GM12892 (cell line): Measurements from ENCODE around the gene SERTAD2.

Experiments
- POLR2AphosphoS5 ChIP-seq: IDR thresholded peaks from 2 replicates; pipeline ENCODE4 v1.6.1; 2011; ENCODE audit warnings: low read depth, low read length, control low read depth
- TAF1 ChIP-seq: IDR thresholded peaks from 2 replicates; pipeline ENCODE4 v1.6.1; 2011; ENCODE audit warnings: low read depth, mild to moderate bottlenecking, control low read depth, low read length, borderline replicate concordance

- TF ChIP-seq POLR2AphosphoS5 = no peak
- no peak for TF ChIP-seq TAF1
These were observed 15.8 kb downstream of the SERTAD2 start for GRCh38 chr2:64637931-64638330.
